ENCODE measurements around the gene ATXN7L1. TPM values are rescaled to one million over a fixed set of nuclear protein-coding genes. Genes with fewer than 3 reads are reported as not detected.

The ATXN7L1 gene
- total RNA-seq, 1 donor from 2014 or later = 2.4 TPM

DNA sequence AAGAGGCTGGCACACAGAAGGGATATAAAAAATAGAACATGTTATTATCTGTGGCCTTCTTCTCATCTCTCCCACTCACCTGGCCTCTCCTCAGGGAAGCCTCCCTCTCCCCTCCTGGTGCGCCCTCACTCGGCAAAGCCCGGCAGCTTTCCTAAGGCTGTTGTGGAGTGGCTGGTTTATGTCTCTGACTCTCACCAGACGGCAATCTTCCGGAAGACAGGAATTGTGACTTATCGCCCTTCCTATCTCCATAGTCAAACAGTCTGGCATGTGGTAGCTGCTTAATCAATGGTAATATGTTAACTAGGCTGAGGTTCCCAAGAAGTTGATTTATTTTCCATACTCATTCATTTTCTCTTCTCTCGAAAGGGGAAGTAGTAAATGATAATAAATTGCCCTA, 78.7 kb downstream of the ATXN7L1 start:
- FAIRE-seq = no peak
- DNase-seq (ENCODE audit: low read depth) = no peak
- Histone ChIP-seq H3K4me3 (ENCODE audit: low read depth, low read length) (no peak overlapping the region), H3K36me3 (ENCODE audit: control insufficient read depth, insufficient read depth, low read length) (peaks cover 1% of the 10 kb centered on the region), H3K27me3 (ENCODE audit: control insufficient read depth, insufficient read depth, low read length) (no peaks in the 10 kb centered on the region)
- TF ChIP-seq, protein P1, sequence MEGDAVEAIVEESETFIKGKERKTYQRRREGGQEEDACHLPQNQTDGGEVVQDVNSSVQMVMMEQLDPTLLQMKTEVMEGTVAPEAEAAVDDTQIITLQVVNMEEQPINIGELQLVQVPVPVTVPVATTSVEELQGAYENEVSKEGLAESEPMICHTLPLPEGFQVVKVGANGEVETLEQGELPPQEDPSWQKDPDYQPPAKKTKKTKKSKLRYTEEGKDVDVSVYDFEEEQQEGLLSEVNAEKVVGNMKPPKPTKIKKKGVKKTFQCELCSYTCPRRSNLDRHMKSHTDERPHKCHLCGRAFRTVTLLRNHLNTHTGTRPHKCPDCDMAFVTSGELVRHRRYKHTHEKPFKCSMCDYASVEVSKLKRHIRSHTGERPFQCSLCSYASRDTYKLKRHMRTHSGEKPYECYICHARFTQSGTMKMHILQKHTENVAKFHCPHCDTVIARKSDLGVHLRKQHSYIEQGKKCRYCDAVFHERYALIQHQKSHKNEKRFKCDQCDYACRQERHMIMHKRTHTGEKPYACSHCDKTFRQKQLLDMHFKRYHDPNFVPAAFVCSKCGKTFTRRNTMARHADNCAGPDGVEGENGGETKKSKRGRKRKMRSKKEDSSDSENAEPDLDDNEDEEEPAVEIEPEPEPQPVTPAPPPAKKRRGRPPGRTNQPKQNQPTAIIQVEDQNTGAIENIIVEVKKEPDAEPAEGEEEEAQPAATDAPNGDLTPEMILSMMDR (IDR thresholded peaks at IDR 0.05; ENCODE audit: insufficient read depth, low read length, severe bottlenecking) = no peak

DNA sequence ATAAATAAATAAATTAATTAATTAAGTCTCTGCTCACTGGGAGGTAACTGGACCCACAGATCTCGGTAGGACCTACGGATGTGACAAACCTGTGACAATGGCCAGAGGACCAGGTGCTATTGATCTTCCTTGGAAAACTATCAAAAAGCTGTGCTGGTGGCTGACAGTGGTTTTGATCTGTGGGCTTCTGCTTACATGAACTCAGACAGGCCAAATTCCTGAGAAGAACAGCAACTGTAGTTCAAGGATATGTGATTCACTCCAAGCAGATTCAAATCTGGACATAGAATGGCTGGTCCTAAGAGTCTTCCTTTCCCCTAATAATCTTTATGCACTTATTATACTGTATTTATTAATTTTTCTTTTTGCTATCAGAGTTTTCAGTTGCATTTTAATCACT, 80.0 kb downstream of the ATXN7L1 start:
- H3K36me3 ChIP-seq (ENCODE audit: control insufficient read depth, insufficient read depth, low read length) = peaks cover 1% of the 10 kb centered on the region
- no peaks in the 10 kb centered on the region for H3K27me3 ChIP-seq (ENCODE audit: control insufficient read depth, insufficient read depth, low read length)
- no peak for FAIRE-seq

DNA sequence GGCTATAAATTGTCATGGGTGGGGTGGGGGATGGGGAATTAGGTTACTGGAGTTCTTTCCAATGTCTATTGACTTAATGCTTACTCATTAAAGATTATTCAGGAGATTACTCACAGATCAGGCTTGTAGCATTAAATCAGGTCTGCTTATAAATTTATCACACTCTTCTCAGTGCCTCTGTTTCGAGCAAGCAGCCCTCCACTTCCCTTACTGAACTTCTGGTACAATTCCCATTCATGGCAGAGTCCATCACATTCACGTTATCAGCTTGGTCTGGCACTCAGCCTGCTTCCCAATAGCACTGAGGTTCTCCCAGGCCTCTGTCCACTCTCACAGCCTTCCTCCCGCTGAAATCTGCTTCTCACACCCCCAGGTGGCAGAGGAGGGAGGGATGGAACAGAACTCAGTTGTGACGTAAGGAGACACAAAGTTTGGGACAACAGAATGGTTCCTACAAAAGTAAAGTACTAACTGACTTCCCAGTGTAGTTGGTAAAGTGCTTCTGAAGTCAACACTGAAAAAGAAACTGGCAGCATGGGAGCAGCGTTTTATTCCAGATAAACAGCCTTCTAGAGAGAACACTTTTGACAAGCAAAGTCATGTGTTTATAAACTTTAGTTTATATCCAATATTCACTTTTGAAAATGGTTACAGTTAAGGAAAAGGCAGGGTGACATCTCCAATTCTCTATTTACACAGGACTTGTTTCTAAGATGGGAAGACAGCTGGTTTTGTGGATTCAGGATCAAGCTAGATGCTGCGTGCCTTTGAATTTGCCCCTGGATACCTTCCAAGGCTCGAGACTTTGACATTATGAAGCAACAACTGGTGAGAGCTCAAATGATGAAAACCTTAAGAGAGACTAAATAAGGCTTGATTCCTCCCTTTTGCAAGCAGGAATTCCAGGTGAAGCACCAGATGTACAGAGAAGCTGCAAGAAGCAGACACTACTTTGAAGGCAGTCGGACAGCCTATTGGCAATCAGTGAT, 81.4 kb downstream of the ATXN7L1 start:
- FAIRE-seq = no peak
- DNase-seq (ENCODE audit: low read depth) = peak; percentile 89

More for the DNA sequence above, 80.0 kb downstream of the ATXN7L1 start:
- no peak overlapping the region for H3K4me3 ChIP-seq (ENCODE audit: low read depth, low read length)
- TF ChIP-seq, protein P1 (IDR thresholded peaks at IDR 0.05; ENCODE audit: insufficient read depth, low read length, severe bottlenecking) = no peak
- DNase-seq (ENCODE audit: low read depth) = no peak

DNA sequence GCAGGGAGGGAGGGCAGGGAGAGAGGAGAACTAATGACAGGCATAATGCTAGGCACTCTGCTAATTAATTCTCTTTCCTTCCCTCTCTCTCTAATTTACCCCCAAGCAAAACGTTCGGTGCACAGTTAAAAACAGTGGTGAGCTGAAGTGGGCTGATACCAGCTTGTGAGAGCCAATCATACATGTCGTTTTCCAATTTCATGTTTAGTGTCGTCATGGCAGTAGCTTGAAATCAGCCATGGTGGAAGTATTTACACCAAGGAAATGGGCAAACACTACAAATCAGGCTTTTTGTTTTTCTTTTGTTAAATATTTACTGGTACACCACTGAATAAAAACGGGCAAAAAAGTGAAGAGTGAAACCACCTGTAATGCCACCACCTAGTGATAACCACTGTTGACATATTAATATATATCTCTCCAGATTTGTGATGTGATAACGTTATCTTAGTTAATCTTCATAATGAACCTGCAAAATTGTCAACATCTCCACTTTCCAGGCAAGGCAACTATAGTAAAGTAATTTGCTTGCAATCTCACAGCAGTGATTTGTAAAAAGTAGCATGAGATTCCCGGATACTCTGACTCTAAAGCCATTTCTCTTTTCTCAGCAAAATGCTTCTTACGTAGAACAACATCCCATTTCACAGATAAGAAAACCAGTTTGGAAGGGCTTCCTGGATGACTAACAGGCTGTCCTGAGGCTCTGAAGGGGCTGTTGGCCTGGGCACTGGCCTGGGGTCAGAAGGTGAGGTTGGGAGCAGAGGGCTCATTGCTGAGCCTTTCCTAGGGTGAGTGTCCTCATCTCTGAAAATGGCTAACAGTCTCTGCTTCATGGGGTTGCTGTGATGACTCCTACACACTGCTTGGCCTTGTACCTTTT, 83.7 kb downstream of the ATXN7L1 start:
- no peak for FAIRE-seq
- Histone ChIP-seq H3K4me3 (ENCODE audit: low read depth, low read length) (no peak overlapping the region), H3K27me3 (ENCODE audit: control insufficient read depth, insufficient read depth, low read length) (no peaks in the 10 kb centered on the region), H3K36me3 (ENCODE audit: control insufficient read depth, insufficient read depth, low read length) (peaks cover 2% of the 10 kb centered on the region)
- TF ChIP-seq, protein P1 (IDR thresholded peaks at IDR 0.05; ENCODE audit: insufficient read depth, low read length, severe bottlenecking) = no peak
- no peak for DNase-seq (ENCODE audit: low read depth)

More for the DNA sequence above, 81.4 kb downstream of the ATXN7L1 start:
- no peak overlapping the region for H3K4me3 ChIP-seq (ENCODE audit: low read depth, low read length)
- H3K27me3 ChIP-seq (ENCODE audit: control insufficient read depth, insufficient read depth, low read length) = no peaks in the 10 kb centered on the region
- TF ChIP-seq, protein P1 (IDR thresholded peaks at IDR 0.05; ENCODE audit: insufficient read depth, low read length, severe bottlenecking) = no peak
- no peaks in the 10 kb centered on the region for H3K36me3 ChIP-seq (ENCODE audit: control insufficient read depth, insufficient read depth, low read length)

DNA sequence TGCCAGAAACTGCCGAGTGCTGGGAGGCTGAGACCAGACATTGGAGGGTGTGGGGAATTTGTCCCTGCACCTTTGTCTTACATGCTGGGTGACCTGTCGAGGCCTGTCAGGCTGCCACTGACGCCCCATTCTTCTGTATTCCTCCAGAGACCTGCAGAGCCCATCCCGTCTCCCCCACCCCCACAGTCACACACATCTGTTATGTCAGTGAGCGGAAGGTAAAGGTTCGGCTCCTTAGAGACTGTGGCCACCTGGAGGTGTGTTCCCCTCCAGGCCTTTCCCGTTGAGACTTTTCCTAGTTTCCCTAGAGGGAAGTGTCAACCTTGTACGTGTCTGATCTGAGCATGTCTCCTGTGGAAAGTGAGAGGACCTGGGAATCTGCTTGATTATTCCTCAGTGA, 84.5 kb downstream of the ATXN7L1 start:
- Histone ChIP-seq H3K4me3 (ENCODE audit: low read depth, low read length) (no peak overlapping the region), H3K36me3 (ENCODE audit: control insufficient read depth, insufficient read depth, low read length) (peaks cover 2% of the 10 kb centered on the region), H3K27me3 (ENCODE audit: control insufficient read depth, insufficient read depth, low read length) (no peaks in the 10 kb centered on the region)
- TF ChIP-seq, protein P1 (IDR thresholded peaks at IDR 0.05; ENCODE audit: insufficient read depth, low read length, severe bottlenecking) = no peak
- DNase-seq (ENCODE audit: low read depth) = peak; percentile 71
- no peak for FAIRE-seq
